Common myeloid progenitor, CD34-positive (primary cell): ENCODE data around the gene SNX24.

Experiments
- CTCF ChIA-PET: fragments of 350-600 bp; sonication (Branson Sonifier 250); formaldehyde crosslinking; loops from one replicate; lab custom pipeline; 2021; ENCODE audit warnings: antibody characterized with exemption; lab: Charles Lee
- POLR2A ChIA-PET: fragments of 350-600 bp; sonication (Branson Sonifier 250); formaldehyde crosslinking; loops from one replicate; lab custom pipeline; 2021; ENCODE audit warnings: antibody characterized with exemption; lab: Charles Lee
- DNase-seq, 3 donors: peaks; one replicate each; pipeline versions ENCODE4 v3.0.0 to v3.0.0-alpha.2; 2013
- H3K27ac ChIP-seq, 2 experiments: 1 replicate in 1 of 2; 2 replicates in 1 of 2; pipeline ENCODE4 v1.7.0; 2013; ENCODE audit warnings: inconsistent platforms in 2 of 2, low read length in 2 of 2, mild to moderate bottlenecking in 2 of 2, low read depth in 1 of 2, moderate library complexity in 1 of 2; ENCODE audit not compliant: severe bottlenecking in 2 of 2, insufficient read depth in 1 of 2, poor library complexity in 1 of 2
- H3K27me3 ChIP-seq, 5 experiments: replicated peaks in 2 of 5; 1 replicate in 3 of 5; 2 replicates in 2 of 5; pipeline versions ENCODE4 v1.6.1 to v1.7.0; 2013; ENCODE audit warnings: low read length in 4 of 5, mild to moderate bottlenecking in 2 of 5, moderate library complexity in 2 of 5, inconsistent platforms in 1 of 5; ENCODE audit not compliant: insufficient read depth in 5 of 5, control insufficient read depth in 4 of 5
- H3K36me3 ChIP-seq, 4 experiments: 1 replicate in 2 of 4; 2 replicates in 2 of 4; pipeline versions ENCODE4 v1.6.1 to v1.7.0; 2013; ENCODE audit warnings: low read length in 3 of 4, control low read depth in 1 of 4, mild to moderate bottlenecking in 1 of 4; ENCODE audit not compliant: control insufficient read depth in 4 of 4, insufficient read depth in 4 of 4
- H3K4me1 ChIP-seq, 4 experiments: 1 replicate in 3 of 4; 2 replicates in 1 of 4; pipeline versions ENCODE4 v1.6.1 to v1.7.1; 2013; ENCODE audit warnings: low read length in 3 of 4, mild to moderate bottlenecking in 3 of 4, control low read depth in 1 of 4, inconsistent platforms in 1 of 4, moderate library complexity in 1 of 4; ENCODE audit not compliant: control insufficient read depth in 4 of 4, insufficient read depth in 4 of 4; ENCODE audit errors: control extremely low read depth in 1 of 4
- H3K4me3 ChIP-seq, 7 experiments: 1 replicate in 4 of 7; 2 replicates in 3 of 7; pipeline versions ENCODE4 v1.5.1 to v1.7.0; 2013; ENCODE audit warnings: mild to moderate bottlenecking in 7 of 7, low read length in 6 of 7, moderate library complexity in 6 of 7, inconsistent platforms in 2 of 7, low read depth in 2 of 7, control low read depth in 1 of 7; ENCODE audit not compliant: insufficient read depth in 4 of 7, control insufficient read depth in 1 of 7; ENCODE audit errors: extremely low read depth in 1 of 7
- H3K9me3 ChIP-seq, 5 experiments: 1 replicate in 4 of 5; 2 replicates in 1 of 5; pipeline versions ENCODE4 v1.6.1 to v1.7.1; 2013; ENCODE audit warnings: low read length in 4 of 5, mild to moderate bottlenecking in 2 of 5, inconsistent platforms in 1 of 5, low read depth in 1 of 5, moderate library complexity in 1 of 5; ENCODE audit not compliant: control insufficient read depth in 4 of 5, insufficient read depth in 2 of 5; ENCODE audit errors: control extremely low read depth in 1 of 5
- WGBS: methylation state at CpG from one replicate; pipeline ENCODE4 v1.1.5; 2013; ENCODE audit not compliant: insufficient coverage; 5-methylcytosine and 5-hydroxymethylcytosine counted together

The SNX24 gene

DNA sequence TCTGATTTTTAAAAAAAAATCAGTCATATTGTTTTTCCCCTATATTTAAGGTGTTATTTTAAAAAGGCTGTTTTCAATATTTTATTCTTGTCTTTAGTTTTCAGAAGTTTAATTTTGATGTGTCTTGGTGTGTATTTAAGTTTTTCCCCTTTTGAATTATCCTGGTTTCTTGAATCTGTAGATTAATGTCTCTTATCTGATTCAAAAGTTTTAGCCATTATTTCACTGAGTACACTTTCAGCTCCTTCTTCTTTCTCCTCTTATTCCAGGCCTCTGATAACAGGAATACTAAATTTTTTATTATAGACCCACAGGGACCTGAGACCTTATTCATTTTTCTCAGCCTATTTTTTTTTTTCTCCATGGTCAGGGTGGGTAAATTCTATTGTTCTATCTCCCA lies 109.3 kb downstream of the SNX24 start:
- Histone ChIP-seq H3K4me1 (no peaks in the 10 kb centered on the region), H3K4me3 (no peak overlapping the region), H3K27me3 (peaks cover 0 to 1% (median 0%) of the 10 kb centered on the region in 5 experiments), H3K9me3 (peaks cover 0 to 6% (median 1%) of the 10 kb centered on the region in 5 experiments), H3K27ac (no peak overlapping the region), H3K36me3 (no peaks in the 10 kb centered on the region)
- POLR2A ChIA-PET: no interaction called here
- no peak for DNase-seq
- CTCF ChIA-PET: no interaction called here

DNA sequence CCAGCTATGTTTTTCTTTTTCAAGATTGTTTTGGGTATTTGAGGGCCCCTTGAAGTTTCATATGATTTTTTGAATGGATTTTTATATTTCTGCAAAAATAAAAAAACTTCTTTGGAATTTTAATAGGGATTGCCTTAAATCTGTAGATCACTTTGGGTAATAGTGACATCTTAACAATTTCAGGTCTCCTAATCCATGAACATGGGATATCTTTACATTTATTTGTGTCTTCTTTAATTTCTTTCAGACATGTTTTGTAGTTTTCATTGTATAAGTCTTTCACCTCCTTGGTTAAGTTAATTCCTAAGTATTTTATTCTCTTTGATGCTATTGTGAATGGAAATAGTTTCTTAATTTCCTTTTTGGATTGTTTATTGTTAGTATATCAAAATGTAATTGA lies 112.0 kb downstream of the SNX24 start:
- H3K4me1 ChIP-seq: no peaks in the 10 kb centered on the region
- H3K27me3 ChIP-seq: peaks cover 0 to 1% (median 0%) of the 10 kb centered on the region in 5 experiments
- ChIA-PET CTCF (no interaction called here), POLR2A (no interaction called here)
- H3K36me3 ChIP-seq: no peaks in the 10 kb centered on the region
- DNase-seq: no peak
- peaks cover 0 to 6% (median 1%) of the 10 kb centered on the region in 5 experiments for H3K9me3 ChIP-seq
- H3K4me3 ChIP-seq: no peak overlapping the region
- H3K27ac ChIP-seq: no peak overlapping the region

- Histone ChIP-seq H3K9me3 (peaks cover 0 to 6% (median 1%) of the 10 kb centered on the region in 5 experiments), H3K27me3 (peaks cover 0 to 1% (median 0%) of the 10 kb centered on the region in 5 experiments), H3K4me3 (no peak overlapping the region), H3K4me1 (no peaks in the 10 kb centered on the region), H3K27ac (no peak overlapping the region), H3K36me3 (no peaks in the 10 kb centered on the region)
- no peak for DNase-seq
- ChIA-PET POLR2A (no interaction called here), CTCF (no interaction called here)
- WGBS: 50% methylated on average over 2 of the region's 4 CpGs
These were observed 114.5 kb downstream of the SNX24 start for GRCh38 chr5:122959740-122960445.

- no peaks in the 10 kb centered on the region for H3K4me1 ChIP-seq
- H3K9me3 ChIP-seq: no peaks in the 10 kb centered on the region
- H3K27me3 ChIP-seq: no peaks in the 10 kb centered on the region
- no peaks in the 10 kb centered on the region for H3K36me3 ChIP-seq
- no peak for DNase-seq
- no peak overlapping the region for H3K4me3 ChIP-seq
- no peak overlapping the region for H3K27ac ChIP-seq
- ChIA-PET CTCF (interaction anchor here (0.9 kb wide), 1 partner anchor 24 kb away, joined by 3 read pairs; no protein-coding TSS in a partner anchor), POLR2A (no interaction called here)
These were observed 117.9 kb downstream of the SNX24 start for GRCh38 chr5:122963305-122963704.

- Histone ChIP-seq H3K4me3 (no peak overlapping the region), H3K9me3 (no peaks in the 10 kb centered on the region), H3K27ac (no peak overlapping the region), H3K4me1 (no peaks in the 10 kb centered on the region), H3K36me3 (no peaks in the 10 kb centered on the region), H3K27me3 (no peaks in the 10 kb centered on the region)
- ChIA-PET CTCF (no interaction called here), POLR2A (no interaction called here)
- DNase-seq: no peak
- WGBS: no CpG with 5 or more reads among the region's 1 CpG
These were observed 119.7 kb downstream of the SNX24 start for GRCh38 chr5:122965111-122965510.

DNA sequence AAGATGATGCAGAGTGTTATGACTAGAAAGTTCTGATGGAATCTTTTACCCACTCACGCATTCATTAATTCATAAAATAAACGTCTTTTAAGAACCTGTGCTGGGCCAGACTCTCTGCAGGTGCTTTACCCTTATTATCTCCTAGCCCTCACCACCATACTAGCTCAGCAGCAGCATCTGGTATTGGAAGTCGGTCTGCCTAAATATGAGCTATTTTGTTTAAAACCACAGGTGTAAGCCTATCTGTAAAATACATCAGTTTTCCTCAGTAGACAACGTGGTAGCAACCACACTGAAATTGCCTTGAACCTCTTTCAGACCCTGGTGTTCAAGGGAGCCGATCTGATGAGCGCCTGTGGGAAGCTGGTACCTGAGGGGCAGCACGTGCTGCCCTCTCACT lies 121.7 kb downstream of the SNX24 start:
- H3K4me1 ChIP-seq: no peaks in the 10 kb centered on the region
- H3K4me3 ChIP-seq: no peak overlapping the region
- ChIA-PET CTCF (no interaction called here), POLR2A (no interaction called here)
- no peaks in the 10 kb centered on the region for H3K36me3 ChIP-seq
- 95% methylated on average over 6 of the region's 7 CpGs for WGBS
- H3K27ac ChIP-seq: no peak overlapping the region
- no peaks in the 10 kb centered on the region for H3K9me3 ChIP-seq
- H3K27me3 ChIP-seq: no peaks in the 10 kb centered on the region
- DNase-seq: no peak

GRCh38 chr5:122967625-122968024 lies 122.2 kb downstream of the SNX24 start:
- ChIA-PET POLR2A (no interaction called here), CTCF (interaction anchor here (1.1 kb wide), 1 partner anchor 53 kb away, joined by 3 read pairs; no protein-coding TSS in a partner anchor)
- WGBS: no CpG with 5 or more reads among the region's 8 CpGs
- H3K4me3 ChIP-seq: no peak overlapping the region
- H3K27ac ChIP-seq: no peak overlapping the region
- no peaks in the 10 kb centered on the region for H3K36me3 ChIP-seq
- no peak for DNase-seq
- H3K9me3 ChIP-seq: no peaks in the 10 kb centered on the region
- H3K27me3 ChIP-seq: no peaks in the 10 kb centered on the region
- no peaks in the 10 kb centered on the region for H3K4me1 ChIP-seq
